Karpas-422 (cell line): ENCODE data around the gene CLDN7. TPM values are rescaled to one million over a fixed set of nuclear protein-coding genes. Genes with fewer than 3 reads are reported as not detected.
A peak's percentile ranks its signal among the peaks of the same experiment; 100 is the strongest.

Experiments used
- DNase-seq: peaks from one replicate; pipeline ENCODE4 v3.0.0-alpha.2; 2015
- H2AFZ ChIP-seq: fragments of 200-600 bp; sonication (generic); 2 replicates; pipeline ENCODE4 v1.6.1; 2014; ENCODE audit warnings: antibody characterized with exemption, low read length, mixed read lengths
- H3K27ac ChIP-seq: fragments of 200-600 bp; sonication (generic); 2 replicates; pipeline ENCODE4 v1.5.1; 2014; ENCODE audit warnings: mild to moderate bottlenecking, low read length, moderate library complexity
- H3K27me3 ChIP-seq: fragments of 200-600 bp; sonication (generic); 2 replicates; pipeline ENCODE4 v1.6.1; 2014; ENCODE audit warnings: low read length, mixed read lengths
- H3K36me3 ChIP-seq: fragments of 200-600 bp; sonication (generic); 2 replicates; pipeline ENCODE4 v1.6.1; 2014; ENCODE audit warnings: low read length, mixed read lengths; ENCODE audit not compliant: insufficient read depth
- H3K4me1 ChIP-seq: fragments of 200-600 bp; sonication (generic); 2 replicates; pipeline ENCODE4 v1.6.1; 2014; ENCODE audit warnings: mild to moderate bottlenecking, low read length, mixed read lengths
- H3K4me2 ChIP-seq: fragments of 200-600 bp; sonication (generic); 2 replicates; pipeline ENCODE4 v1.6.1; 2014; ENCODE audit warnings: low read length, low read depth, mild to moderate bottlenecking; ENCODE audit not compliant: poor library complexity, severe bottlenecking
- H3K4me3 ChIP-seq: fragments of 200-600 bp; sonication (generic); 2 replicates; pipeline ENCODE4 v1.5.1; 2014; ENCODE audit warnings: mild to moderate bottlenecking, antibody characterized with exemption, low read length, mixed read lengths
- H3K79me2 ChIP-seq: fragments of 200-600 bp; sonication (generic); 2 replicates; pipeline ENCODE4 v1.6.1; 2014; ENCODE audit warnings: mild to moderate bottlenecking, low read length, mixed read lengths
- H3K9ac ChIP-seq: fragments of 200-600 bp; sonication (generic); 2 replicates; pipeline ENCODE4 v1.6.0; 2014; ENCODE audit warnings: low read length
- H3K9me2 ChIP-seq: fragments of 200-600 bp; sonication (generic), shearing (Covaris generic); replicated peaks from 2 replicates; pipeline ENCODE4 v1.6.0; 2014; ENCODE audit warnings: mild to moderate bottlenecking, low read length, moderate library complexity; ENCODE audit not compliant: insufficient read depth
- H3K9me3 ChIP-seq: fragments of 300-700, 200-600 bp; sonication (generic); 2 replicates; pipeline ENCODE4 v1.6.1; 2014; ENCODE audit warnings: low read length, mixed read lengths
- H4K20me1 ChIP-seq: fragments of 200-600 bp; sonication (generic); 2 replicates; pipeline ENCODE4 v1.6.1; 2014; ENCODE audit warnings: mild to moderate bottlenecking, antibody characterized with exemption, low read length, low read depth; ENCODE audit not compliant: insufficient read depth
- total RNA-seq: library from RNA; depleted of rRNA; stranded (reverse); fragments of >200 nt; shearing (Covaris generic); gene quantifications from 2 replicates; pipeline ENCODE4 v1.2.3, GENCODE V29; 2014; ENCODE audit warnings: low replicate concordance

The CLDN7 gene
- total RNA-seq, 1 experiment from 2014 or later: not detected

- Histone ChIP-seq H3K9ac (no peak overlapping the region), H3K4me1 (peaks cover 32% of the 10 kb centered on the region), H2AFZ (no peak overlapping the region), H3K9me3 (no peaks in the 10 kb centered on the region), H3K27ac (no peak overlapping the region), H3K79me2 (peaks cover 13% of the 10 kb centered on the region), H3K4me3 (no peak overlapping the region), H3K36me3 (peaks cover 16% of the 10 kb centered on the region), H3K4me2 (no peak overlapping the region), H3K9me2 (no peaks in the 10 kb centered on the region), H4K20me1 (peaks cover 7% of the 10 kb centered on the region; the same call in 1 of the 2 replicates), H3K27me3 (no peaks in the 10 kb centered on the region)
- DNase-seq: no peak
These were observed 37.6 kb downstream of the CLDN7 start for GRCh38 chr17:7224661-7225111.

- Histone ChIP-seq H3K4me2 (no peak overlapping the region), H3K4me1 (peaks cover 38% of the 10 kb centered on the region), H4K20me1 (peaks cover 7% of the 10 kb centered on the region; the same call in 1 of the 2 replicates), H3K27me3 (no peaks in the 10 kb centered on the region), H3K36me3 (peaks cover 14% of the 10 kb centered on the region), H2AFZ (no peak overlapping the region), H3K9me2 (no peaks in the 10 kb centered on the region), H3K9ac (no peak overlapping the region), H3K4me3 (no peak overlapping the region), H3K79me2 (peaks cover 10% of the 10 kb centered on the region), H3K27ac (no peak overlapping the region), H3K9me3 (no peaks in the 10 kb centered on the region)
- no peak for DNase-seq
These were observed 38.2 kb downstream of the CLDN7 start for GRCh38 chr17:7224110-7224509.

- Histone ChIP-seq H3K9me3 (no peaks in the 10 kb centered on the region), H3K4me3 (no peak overlapping the region), H2AFZ (no peak overlapping the region), H3K9ac (no peak overlapping the region), H3K4me2 (no peak overlapping the region), H3K36me3 (peaks cover 14% of the 10 kb centered on the region), H3K9me2 (no peaks in the 10 kb centered on the region), H3K79me2 (peaks cover 10% of the 10 kb centered on the region), H3K27ac (no peak overlapping the region), H3K4me1 (peaks cover 45% of the 10 kb centered on the region), H3K27me3 (no peaks in the 10 kb centered on the region), H4K20me1 (peaks cover 7% of the 10 kb centered on the region; the same call in 1 of the 2 replicates)
- DNase-seq: no peak
These were observed 38.9 kb downstream of the CLDN7 start for GRCh38 chr17:7223375-7223774.

- Histone ChIP-seq H3K9me3 (no peaks in the 10 kb centered on the region), H3K79me2 (peaks cover 10% of the 10 kb centered on the region), H2AFZ (no peak overlapping the region), H3K4me1 (peaks cover 49% of the 10 kb centered on the region), H3K4me3 (no peak overlapping the region), H3K27me3 (no peaks in the 10 kb centered on the region), H4K20me1 (peaks cover 7% of the 10 kb centered on the region; the same call in 1 of the 2 replicates), H3K4me2 (no peak overlapping the region), H3K9ac (no peak overlapping the region), H3K9me2 (no peaks in the 10 kb centered on the region), H3K27ac (no peak overlapping the region), H3K36me3 (peaks cover 14% of the 10 kb centered on the region)
- no peak for DNase-seq
These were observed 39.3 kb downstream of the CLDN7 start for GRCh38 chr17:7222972-7223292.

- Histone ChIP-seq H3K27me3 (no peaks in the 10 kb centered on the region), H3K27ac (peak overlapping the region; percentile 56; the same call in 1 of the 2 replicates), H4K20me1 (peaks cover 7% of the 10 kb centered on the region; the same call in 1 of the 2 replicates), H3K9ac (peak overlapping the region; percentile 95; the same call in 1 of the 2 replicates), H3K4me1 (peaks cover 54% of the 10 kb centered on the region), H3K9me3 (no peaks in the 10 kb centered on the region), H3K4me3 (no peak overlapping the region), H3K9me2 (no peaks in the 10 kb centered on the region), H3K36me3 (peaks cover 13% of the 10 kb centered on the region), H2AFZ (no peak overlapping the region), H3K79me2 (peaks cover 10% of the 10 kb centered on the region), H3K4me2 (no peak overlapping the region)
- DNase-seq: no peak
These were observed 39.9 kb downstream of the CLDN7 start for GRCh38 chr17:7222093-7222971.

GRCh38 chr17:7221278-7222092 lies 40.8 kb downstream of the CLDN7 start:
- Histone ChIP-seq H3K79me2 (peaks cover 16% of the 10 kb centered on the region), H3K36me3 (peaks cover 11% of the 10 kb centered on the region), H3K9me2 (no peaks in the 10 kb centered on the region), H2AFZ (no peak overlapping the region), H3K9ac (peak overlapping the region; percentile 95), H3K9me3 (no peaks in the 10 kb centered on the region), H3K4me2 (peak overlapping the region; percentile 98), H3K27me3 (no peaks in the 10 kb centered on the region), H4K20me1 (peaks cover 7% of the 10 kb centered on the region; the same call in 1 of the 2 replicates), H3K27ac (peak overlapping the region; percentile 56), H3K4me3 (peak overlapping the region; percentile 88; the same call in 1 of the 2 replicates), H3K4me1 (peaks cover 60% of the 10 kb centered on the region)
- DNase-seq: peak; percentile 57

GRCh38 chr17:7220593-7221277 lies 41.5 kb downstream of the CLDN7 start:
- Histone ChIP-seq H3K9ac (peak overlapping the region; percentile 95), H3K9me2 (no peaks in the 10 kb centered on the region)
- DNase-seq: peak; percentile 89

More at GRCh38 chr17:7220593-7221277, 41.5 kb downstream of the CLDN7 start:
- peaks cover 24% of the 10 kb centered on the region for H3K79me2 ChIP-seq
- peak overlapping the region; percentile 88 for H3K4me3 ChIP-seq
- H3K4me2 ChIP-seq: peak overlapping the region; percentile 98
- H3K27me3 ChIP-seq: no peaks in the 10 kb centered on the region
- no peak overlapping the region for H2AFZ ChIP-seq
- H3K4me1 ChIP-seq: peaks cover 67% of the 10 kb centered on the region
- H3K9me3 ChIP-seq: no peaks in the 10 kb centered on the region
- H4K20me1 ChIP-seq: peaks cover 7% of the 10 kb centered on the region; the same call in 1 of the 2 replicates
- peaks cover 8% of the 10 kb centered on the region; the same call in 1 of the 2 replicates for H3K36me3 ChIP-seq
- H3K27ac ChIP-seq: peak overlapping the region; percentile 87
